Measurements from ENCODE around the gene PTPRA. TPM values are rescaled to one million over a fixed set of nuclear protein-coding genes. Genes with fewer than 3 reads are reported as not detected.

The PTPRA gene
- polyA plus RNA-seq, 1 experiment = 46.2 TPM

DNA sequence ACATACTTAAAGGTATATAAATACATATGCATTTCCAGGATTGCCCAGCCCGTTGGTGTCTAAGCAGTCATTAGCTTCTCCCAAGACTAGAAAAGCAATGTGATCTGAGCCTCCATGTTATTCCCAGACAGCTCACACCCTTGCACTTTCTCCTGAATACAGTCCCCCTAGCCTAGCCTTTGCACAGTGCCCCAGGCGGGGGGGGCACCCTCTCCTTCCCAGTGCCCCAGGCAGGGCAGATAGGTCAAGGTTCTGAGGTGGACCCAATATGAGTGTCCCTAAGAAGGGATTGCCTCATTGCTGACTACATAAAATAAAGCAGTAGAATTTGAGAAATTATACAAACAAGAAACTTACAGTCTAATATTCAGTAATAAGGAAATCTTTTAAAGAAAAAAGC lies 154.7 kb downstream of the PTPRA start:
- ChIA-PET POLR2A (no interaction called here), CTCF (no interaction called here)
- no peak overlapping the region for H3K4me3 ChIP-seq (ENCODE audit: low read depth, low read length)
- no peaks in the 10 kb centered on the region for H3K27me3 ChIP-seq (ENCODE audit: control insufficient read depth, insufficient read depth, low read length)
- no peak for DNase-seq (ENCODE audit: low read depth)
- peaks cover 24% of the 10 kb centered on the region for H3K36me3 ChIP-seq (ENCODE audit: control insufficient read depth, insufficient read depth, low read length)
- no peak for TF ChIP-seq CTCF (IDR thresholded peaks at IDR 0.05; ENCODE audit: insufficient read depth, low read depth, low read length)

DNA sequence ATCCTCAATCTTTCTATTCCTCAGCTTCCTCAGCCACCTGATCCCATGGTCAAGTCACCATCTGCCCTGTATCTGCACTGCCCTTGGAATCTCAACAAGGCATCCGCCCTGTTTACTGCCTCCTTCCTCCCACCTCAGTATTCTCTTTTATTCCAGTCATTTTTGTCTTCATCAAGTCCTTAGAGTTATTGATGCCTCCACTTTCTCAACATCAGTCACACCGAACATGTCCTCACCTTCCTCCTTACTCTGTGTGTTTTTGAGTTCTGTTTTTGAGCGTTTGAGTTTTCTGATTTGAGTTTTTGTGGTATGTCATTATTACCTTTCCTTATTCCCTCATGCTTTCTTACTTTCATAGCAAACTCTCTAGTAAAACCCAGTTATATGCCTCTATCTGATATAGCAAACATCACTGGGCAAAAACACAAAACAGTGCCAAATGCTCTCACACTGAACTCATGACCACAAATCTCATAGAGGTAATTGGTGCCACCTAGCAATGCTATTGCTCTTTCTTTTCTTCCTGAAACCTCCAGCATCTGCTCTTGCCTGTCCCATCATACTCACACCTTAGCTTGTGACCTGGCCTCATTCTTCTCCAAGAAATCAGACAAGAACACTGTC lies 158.4 kb downstream of the PTPRA start:
- no peak for DNase-seq (ENCODE audit: low read depth)
- POLR2A ChIA-PET = no interaction called here
- no peak for TF ChIP-seq CTCF (IDR thresholded peaks at IDR 0.05; ENCODE audit: insufficient read depth, low read depth, low read length)
- H3K36me3 ChIP-seq (ENCODE audit: control insufficient read depth, insufficient read depth, low read length) = peaks cover 29% of the 10 kb centered on the region
- no peaks in the 10 kb centered on the region for H3K27me3 ChIP-seq (ENCODE audit: control insufficient read depth, insufficient read depth, low read length)
- H3K4me3 ChIP-seq (ENCODE audit: low read depth, low read length) = no peak overlapping the region
- CTCF ChIA-PET = no interaction called here

DNA sequence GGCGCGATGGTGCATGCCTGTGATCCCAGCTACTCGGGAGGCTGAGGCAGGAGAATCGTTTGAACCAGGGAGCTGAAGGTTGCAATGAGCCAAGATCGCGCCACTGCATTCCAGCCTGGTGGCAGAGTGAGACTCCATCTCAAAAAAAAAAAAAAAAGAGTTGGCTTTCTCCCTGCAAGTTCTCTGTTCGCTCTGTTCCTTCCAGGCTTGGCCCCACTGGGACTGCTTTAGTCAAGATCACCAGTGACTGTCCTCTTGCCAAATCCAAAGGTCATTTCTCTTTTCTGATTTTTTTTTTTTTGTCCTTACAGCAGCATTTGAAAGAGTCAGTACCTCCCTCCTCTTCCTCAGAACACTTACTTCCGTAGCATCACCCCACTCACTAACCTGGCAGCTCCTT lies 159.3 kb downstream of the PTPRA start:
- no peak for TF ChIP-seq CTCF (IDR thresholded peaks at IDR 0.05; ENCODE audit: insufficient read depth, low read depth, low read length)
- ChIA-PET POLR2A (no interaction called here), CTCF (interaction anchor here (0.6 kb wide), 1 partner anchor 21 kb away, joined by 3 read pairs; no protein-coding TSS in a partner anchor)
- H3K36me3 ChIP-seq (ENCODE audit: control insufficient read depth, insufficient read depth, low read length) = peaks cover 34% of the 10 kb centered on the region
- H3K4me3 ChIP-seq (ENCODE audit: low read depth, low read length) = no peak overlapping the region
- H3K27me3 ChIP-seq (ENCODE audit: control insufficient read depth, insufficient read depth, low read length) = no peaks in the 10 kb centered on the region
- no peak for DNase-seq (ENCODE audit: low read depth)

GRCh38 chr20:3037654-3038053 lies 164.4 kb downstream of the PTPRA start:
- DNase-seq (ENCODE audit: low read depth) = no peak
- Histone ChIP-seq H3K4me3 (ENCODE audit: low read depth, low read length) (no peak overlapping the region), H3K27me3 (ENCODE audit: control insufficient read depth, insufficient read depth, low read length) (no peaks in the 10 kb centered on the region), H3K36me3 (ENCODE audit: control insufficient read depth, insufficient read depth, low read length) (peaks cover 38% of the 10 kb centered on the region)
- CTCF ChIA-PET = interaction anchor here (1.2 kb wide), 1 partner anchor 26 kb away, joined by 3 read pairs; no protein-coding TSS in a partner anchor
- POLR2A ChIA-PET = no interaction called here
- TF ChIP-seq CTCF (IDR thresholded peaks at IDR 0.05; ENCODE audit: insufficient read depth, low read depth, low read length) = no peak

DNA sequence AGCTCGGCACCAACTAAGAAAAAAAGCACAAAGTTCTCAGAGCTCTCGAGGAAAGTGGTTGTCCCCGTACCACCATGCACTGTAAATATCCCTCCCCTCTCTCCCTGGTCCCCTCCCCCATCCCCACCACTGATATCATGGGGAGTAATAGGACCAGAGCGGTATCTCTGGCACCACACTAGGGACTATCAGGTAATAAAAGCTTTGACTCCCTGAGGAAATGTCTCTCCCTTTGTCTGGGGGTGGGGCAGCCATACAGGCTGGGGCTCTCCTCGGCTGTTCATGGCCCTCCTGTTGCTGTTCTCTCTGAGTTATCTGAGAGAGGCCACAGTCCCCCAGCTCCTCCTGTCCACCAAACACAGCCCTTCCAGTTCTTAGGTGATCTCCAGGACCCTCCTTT lies 165.2 kb downstream of the PTPRA start:
- H3K27me3 ChIP-seq (ENCODE audit: control insufficient read depth, insufficient read depth, low read length) = no peaks in the 10 kb centered on the region
- ChIA-PET POLR2A (no interaction called here), CTCF (interaction anchor here (0.7 kb wide), 1 partner anchor 15 kb away, joined by 5 read pairs; no protein-coding TSS in a partner anchor)
- H3K4me3 ChIP-seq (ENCODE audit: low read depth, low read length) = no peak overlapping the region
- peaks cover 36% of the 10 kb centered on the region for H3K36me3 ChIP-seq (ENCODE audit: control insufficient read depth, insufficient read depth, low read length)
- no peak for TF ChIP-seq CTCF (IDR thresholded peaks at IDR 0.05; ENCODE audit: insufficient read depth, low read depth, low read length)
- DNase-seq (ENCODE audit: low read depth) = no peak
